DOHH2 (cell line): Measurements from ENCODE around the gene FARS2.

Source experiments
- EZH2phosphoT487 ChIP-seq: fragments of 200-600 bp; sonication (generic); IDR thresholded peaks from 2 replicates; pipeline ENCODE4 v1.6.1; 2017; ENCODE audit warnings: borderline replicate concordance, mild to moderate bottlenecking, antibody characterized with exemption, low read length, moderate library complexity, mixed read lengths
- TF ChIP-seq, protein P1 (sequence below): fragments of 200-600 bp; sonication (generic); IDR thresholded peaks from one replicate; pipeline ENCODE4 v1.5.1; 2014; ENCODE audit warnings: antibody characterized with exemption, mild to moderate bottlenecking, low read depth, low read length; ENCODE audit not compliant: poor library complexity, severe bottlenecking

DNA sequence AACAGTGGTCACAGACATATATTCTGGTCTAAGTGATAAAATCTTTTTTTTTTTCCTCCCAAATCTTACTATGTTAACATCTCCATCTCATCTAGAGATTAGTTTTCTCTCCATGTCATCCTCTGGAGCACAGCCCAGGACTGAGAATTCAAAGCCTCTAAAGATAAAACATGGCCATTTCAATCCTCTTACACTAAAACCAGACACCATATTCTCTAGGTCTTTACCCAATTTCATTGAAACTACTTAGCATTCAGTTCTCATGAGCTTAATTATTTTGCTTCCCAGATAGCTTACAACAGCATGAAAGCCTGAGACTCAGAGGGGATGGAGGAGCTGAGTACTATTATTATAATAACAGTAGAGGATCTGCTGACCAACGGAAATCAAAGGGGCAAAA is 92.7 kb downstream of the FARS2 start:
- TF ChIP-seq, protein P1, sequence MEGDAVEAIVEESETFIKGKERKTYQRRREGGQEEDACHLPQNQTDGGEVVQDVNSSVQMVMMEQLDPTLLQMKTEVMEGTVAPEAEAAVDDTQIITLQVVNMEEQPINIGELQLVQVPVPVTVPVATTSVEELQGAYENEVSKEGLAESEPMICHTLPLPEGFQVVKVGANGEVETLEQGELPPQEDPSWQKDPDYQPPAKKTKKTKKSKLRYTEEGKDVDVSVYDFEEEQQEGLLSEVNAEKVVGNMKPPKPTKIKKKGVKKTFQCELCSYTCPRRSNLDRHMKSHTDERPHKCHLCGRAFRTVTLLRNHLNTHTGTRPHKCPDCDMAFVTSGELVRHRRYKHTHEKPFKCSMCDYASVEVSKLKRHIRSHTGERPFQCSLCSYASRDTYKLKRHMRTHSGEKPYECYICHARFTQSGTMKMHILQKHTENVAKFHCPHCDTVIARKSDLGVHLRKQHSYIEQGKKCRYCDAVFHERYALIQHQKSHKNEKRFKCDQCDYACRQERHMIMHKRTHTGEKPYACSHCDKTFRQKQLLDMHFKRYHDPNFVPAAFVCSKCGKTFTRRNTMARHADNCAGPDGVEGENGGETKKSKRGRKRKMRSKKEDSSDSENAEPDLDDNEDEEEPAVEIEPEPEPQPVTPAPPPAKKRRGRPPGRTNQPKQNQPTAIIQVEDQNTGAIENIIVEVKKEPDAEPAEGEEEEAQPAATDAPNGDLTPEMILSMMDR: no peak
- no peak for TF ChIP-seq EZH2phosphoT487
